ENCODE measurements around the gene SPHK2. TPM values are rescaled to one million over a fixed set of nuclear protein-coding genes. Genes with fewer than 3 reads are reported as not detected.
"Not testable (repeated sequence)": the region's sequence is repeated elsewhere in the genome, so short reads cannot be mapped to it uniquely, and the experiment has no call there.

Gene SPHK2
- total RNA-seq, 4 donors from 2014 or later: 41.8 to 185 (median 68.7) TPM

DNA sequence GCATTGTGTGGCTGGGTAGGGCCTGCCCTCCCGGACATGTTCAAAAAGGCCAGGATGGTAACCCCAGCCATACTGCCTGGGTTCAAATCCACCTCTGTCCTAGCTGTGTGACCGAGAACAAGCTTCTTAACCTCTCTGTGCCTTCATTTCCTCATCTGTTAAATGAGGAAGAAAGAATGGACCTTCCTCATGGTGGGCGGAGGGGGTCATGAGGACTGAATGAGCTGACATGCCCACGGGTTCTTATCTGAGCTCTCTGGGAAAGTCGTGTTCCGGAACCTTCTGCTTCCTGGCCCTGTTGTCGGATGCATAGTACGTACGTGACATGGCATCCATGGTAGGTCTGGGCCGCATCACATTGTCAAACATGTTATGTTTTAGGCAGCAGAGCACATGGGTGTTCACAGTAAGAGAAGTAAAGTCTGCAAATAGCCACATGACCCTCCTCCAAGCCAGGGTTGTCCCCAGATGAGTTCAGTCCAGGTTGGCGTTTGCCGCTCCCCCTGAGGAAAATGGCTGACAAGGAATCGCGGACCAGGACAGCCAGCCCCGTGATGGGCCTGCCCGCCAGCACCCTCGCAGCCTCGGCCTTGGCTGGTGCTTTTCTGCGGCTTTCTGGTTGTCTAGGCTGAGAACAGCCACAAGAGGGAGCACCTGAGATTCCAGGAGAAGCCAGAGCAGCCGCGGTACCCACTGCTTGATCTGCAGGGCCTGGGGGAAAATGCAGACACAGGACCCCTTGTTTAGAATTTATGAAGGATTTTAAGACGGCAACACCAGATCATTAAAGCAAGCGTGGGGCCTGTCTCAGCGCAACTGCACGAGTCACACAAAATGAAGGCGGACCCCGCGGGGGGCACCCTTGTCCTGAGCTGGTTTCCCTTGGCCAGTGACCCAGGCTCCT lies 55.9 kb downstream of the SPHK2 start:
- in situ Hi-C loops (cut with MboI; ENCODE audit: low pct_ligation_motif_present in 1 of 4, low pct_unique_long_range_greater_than_20kb in 1 of 4, low sequenced_read_pairs in 3 of 4): no loop called here
- peak overlapping the region in 1 of 4 donors; percentile 6 for H3K27ac ChIP-seq

DNA sequence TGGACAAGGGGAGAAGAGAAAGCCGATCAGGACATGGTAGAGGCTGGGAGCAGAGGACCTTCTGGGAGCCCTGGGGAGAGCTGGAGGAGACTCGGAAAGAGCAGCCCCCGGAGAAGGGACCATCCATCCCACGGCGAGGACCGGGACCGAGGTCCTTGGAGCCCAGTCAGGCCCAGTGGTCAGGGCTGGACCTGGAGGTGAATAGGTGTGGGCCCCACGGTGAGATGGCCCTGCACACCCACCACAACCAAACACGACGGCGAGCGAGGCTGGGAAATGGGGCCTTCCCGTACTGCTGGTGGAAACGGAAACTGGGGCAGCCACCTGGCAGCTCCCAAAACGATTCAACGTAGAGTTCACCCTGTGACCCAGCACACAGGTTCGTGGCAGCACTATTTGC lies 57.2 kb downstream of the SPHK2 start:
- Histone ChIP-seq H3K36me3 (no peaks in the 10 kb centered on the region), H3K27ac (peak overlapping the region; percentile 45 to 65 (median 58)), H3K27me3 (no peaks in the 10 kb centered on the region), H3K4me1 (peaks cover 5 to 26% (median 18%) of the 10 kb centered on the region in 4 donors), H3K9me3 (no peaks in the 10 kb centered on the region), H3K4me3 (no peak overlapping the region)
- intact Hi-C loops (cut with DNase I; ENCODE audit: low total_unique reads) (loop anchor here (10.0 kb wide), 1 partner anchor 68 kb away; the partner anchor contains the start of genes IZUMO1 and RASIP1), in situ Hi-C loops (cut with MboI; ENCODE audit: low pct_ligation_motif_present in 1 of 4, low pct_unique_long_range_greater_than_20kb in 1 of 4, low sequenced_read_pairs in 3 of 4) (no loop called here)
- 83% methylated on average over 3 to 17 of the region's 17 CpGs for WGBS, 2 donors (ENCODE audit: low coverage in 1 of 2)
- TF ChIP-seq POLR2AphosphoS5 (IDR thresholded peaks at IDR 0.05) (no peak), EP300 (IDR thresholded peaks at IDR 0.05; ENCODE audit: low read depth) (no peak), POLR2A (IDR thresholded peaks at IDR 0.05) (no peak)
- TF ChIP-seq, protein P1, sequence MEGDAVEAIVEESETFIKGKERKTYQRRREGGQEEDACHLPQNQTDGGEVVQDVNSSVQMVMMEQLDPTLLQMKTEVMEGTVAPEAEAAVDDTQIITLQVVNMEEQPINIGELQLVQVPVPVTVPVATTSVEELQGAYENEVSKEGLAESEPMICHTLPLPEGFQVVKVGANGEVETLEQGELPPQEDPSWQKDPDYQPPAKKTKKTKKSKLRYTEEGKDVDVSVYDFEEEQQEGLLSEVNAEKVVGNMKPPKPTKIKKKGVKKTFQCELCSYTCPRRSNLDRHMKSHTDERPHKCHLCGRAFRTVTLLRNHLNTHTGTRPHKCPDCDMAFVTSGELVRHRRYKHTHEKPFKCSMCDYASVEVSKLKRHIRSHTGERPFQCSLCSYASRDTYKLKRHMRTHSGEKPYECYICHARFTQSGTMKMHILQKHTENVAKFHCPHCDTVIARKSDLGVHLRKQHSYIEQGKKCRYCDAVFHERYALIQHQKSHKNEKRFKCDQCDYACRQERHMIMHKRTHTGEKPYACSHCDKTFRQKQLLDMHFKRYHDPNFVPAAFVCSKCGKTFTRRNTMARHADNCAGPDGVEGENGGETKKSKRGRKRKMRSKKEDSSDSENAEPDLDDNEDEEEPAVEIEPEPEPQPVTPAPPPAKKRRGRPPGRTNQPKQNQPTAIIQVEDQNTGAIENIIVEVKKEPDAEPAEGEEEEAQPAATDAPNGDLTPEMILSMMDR (IDR thresholded peaks at IDR 0.05): no peak
- no peak for DNase-seq

More for the DNA sequence above, 55.9 kb downstream of the SPHK2 start:
- Histone ChIP-seq H3K9me3 (no peaks in the 10 kb centered on the region), H3K36me3 (no peaks in the 10 kb centered on the region), H3K4me3 (no peak overlapping the region), H3K27me3 (no peaks in the 10 kb centered on the region), H3K4me1 (peaks cover 5 to 26% (median 18%) of the 10 kb centered on the region in 4 donors)
- TF ChIP-seq POLR2A (IDR thresholded peaks at IDR 0.05) (no peak), EP300 (IDR thresholded peaks at IDR 0.05; ENCODE audit: low read depth) (no peak), POLR2AphosphoS5 (IDR thresholded peaks at IDR 0.05) (peak in 1 of 3 donors; percentile 18)
- TF ChIP-seq, protein P1 (IDR thresholded peaks at IDR 0.05): peak; percentile 87 to 90 (median 88)
- WGBS, 2 donors (ENCODE audit: low coverage in 1 of 2): 0 to 40% methylated on average over 1 to 28 of the region's 28 CpGs
- DNase-seq: peak; percentile 86
- intact Hi-C loops (cut with DNase I; ENCODE audit: low total_unique reads): loop anchor here (10.0 kb wide), 1 partner anchor 70 kb away; the partner anchor contains the start of genes IZUMO1 and RASIP1

DNA sequence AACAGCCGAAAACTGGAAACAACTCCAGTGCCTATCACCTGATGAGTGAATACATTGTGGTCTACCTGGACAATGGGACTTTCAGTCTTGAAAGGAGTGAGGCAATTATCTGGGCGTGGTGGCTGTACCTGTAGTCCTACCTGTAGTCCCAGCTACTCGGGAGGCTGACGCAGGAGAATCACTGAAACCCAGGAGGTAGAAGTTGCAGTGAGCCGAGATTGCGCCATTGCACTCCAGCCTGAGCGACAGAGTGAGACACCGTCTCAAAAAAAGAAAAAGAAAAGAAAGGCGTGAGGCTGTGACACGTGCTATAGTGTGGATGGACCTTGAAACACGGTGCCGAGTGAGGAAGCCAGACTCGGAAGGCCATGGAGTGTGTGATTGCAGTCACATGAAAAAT lies 57.6 kb downstream of the SPHK2 start:
- no peak overlapping the region for H3K4me3 ChIP-seq
- in situ Hi-C loops (cut with MboI; ENCODE audit: low pct_ligation_motif_present in 1 of 4, low pct_unique_long_range_greater_than_20kb in 1 of 4, low sequenced_read_pairs in 3 of 4) (no loop called here), intact Hi-C loops (cut with DNase I; ENCODE audit: low total_unique reads) (loop anchor here (10.0 kb wide), 1 partner anchor 68 kb away; the partner anchor contains the start of genes IZUMO1 and RASIP1)
- WGBS, 2 donors (ENCODE audit: low coverage in 1 of 2): 51 to 67% methylated on average over 5 to 13 of the region's 13 CpGs
- H3K4me1 ChIP-seq: peaks cover 5 to 26% (median 18%) of the 10 kb centered on the region in 4 donors
- H3K27ac ChIP-seq: peak overlapping the region; percentile 45 to 65 (median 58)
- H3K36me3 ChIP-seq: no peaks in the 10 kb centered on the region
- TF ChIP-seq, protein P1 (IDR thresholded peaks at IDR 0.05): no peak
- TF ChIP-seq EP300 (IDR thresholded peaks at IDR 0.05; ENCODE audit: low read depth) (no peak), POLR2AphosphoS5 (IDR thresholded peaks at IDR 0.05) (peak in 2 of 3 donors; percentile 12 to 65), POLR2A (IDR thresholded peaks at IDR 0.05) (no peak)
- DNase-seq: peak; percentile 76
- H3K9me3 ChIP-seq: no peaks in the 10 kb centered on the region
- no peaks in the 10 kb centered on the region for H3K27me3 ChIP-seq

DNA sequence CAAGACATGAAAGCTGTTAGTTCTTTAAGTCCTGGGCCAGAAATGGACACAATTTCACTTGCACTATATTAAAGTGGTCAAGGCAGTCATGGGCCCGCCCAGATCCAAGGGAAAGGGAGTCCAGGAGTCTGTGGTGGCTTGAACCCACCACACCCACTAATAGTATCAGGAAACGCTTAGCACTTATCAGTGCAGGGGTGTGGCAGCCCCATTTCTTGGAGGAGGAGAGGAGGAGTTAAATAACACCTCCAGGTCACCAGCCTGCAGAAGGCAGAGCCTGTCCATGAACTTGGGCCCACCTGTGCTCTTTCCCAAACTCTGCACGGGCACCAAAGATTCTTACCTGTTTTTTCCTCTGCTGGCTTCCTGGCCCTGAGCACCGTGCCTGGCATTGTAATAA lies 58.9 kb downstream of the SPHK2 start:
- no peak overlapping the region for H3K4me3 ChIP-seq
- no peaks in the 10 kb centered on the region for H3K27me3 ChIP-seq
- no peaks in the 10 kb centered on the region for H3K36me3 ChIP-seq
- TF ChIP-seq POLR2AphosphoS5 (IDR thresholded peaks at IDR 0.05): peak in 1 of 3 donors; percentile 34
- no peak for TF ChIP-seq POLR2A (IDR thresholded peaks at IDR 0.05)
- peaks cover 5 to 26% (median 18%) of the 10 kb centered on the region in 4 donors for H3K4me1 ChIP-seq
- peak overlapping the region; percentile 52 to 65 (median 60) for H3K27ac ChIP-seq
- 42 to 80% methylated on average over 1 to 4 of the region's 4 CpGs for WGBS, 2 donors (ENCODE audit: low coverage in 1 of 2)
- intact Hi-C loops (cut with DNase I; ENCODE audit: low total_unique reads) (loop anchor here (10.0 kb wide), 1 partner anchor 67 kb away; the partner anchor contains the start of genes IZUMO1 and RASIP1), in situ Hi-C loops (cut with MboI; ENCODE audit: low pct_ligation_motif_present in 1 of 4, low pct_unique_long_range_greater_than_20kb in 1 of 4, low sequenced_read_pairs in 3 of 4) (no loop called here)
- peak; percentile 73 for DNase-seq
- no peaks in the 10 kb centered on the region for H3K9me3 ChIP-seq

DNA sequence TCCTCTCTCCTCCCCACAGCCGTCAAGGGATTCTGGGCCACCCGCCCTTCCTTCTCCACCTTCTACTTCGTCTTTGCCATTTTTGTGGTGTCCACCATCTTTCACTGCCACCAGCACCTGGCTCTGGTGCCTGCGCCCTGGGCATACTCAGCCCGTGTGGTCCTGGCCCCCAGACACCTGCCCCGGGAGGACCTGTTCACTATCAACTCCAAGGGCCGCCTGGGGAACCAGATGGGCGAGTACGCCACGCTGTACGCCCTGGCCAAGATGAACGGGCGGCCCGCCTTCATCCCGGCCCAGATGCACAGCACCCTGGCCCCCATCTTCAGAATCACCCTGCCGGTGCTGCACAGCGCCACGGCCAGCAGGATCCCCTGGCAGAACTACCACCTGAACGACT lies 60.7 kb downstream of the SPHK2 start:
- DNase-seq; H3K27ac ChIP-seq; H3K4me3 ChIP-seq; intact Hi-C loops (cut with DNase I; ENCODE audit: low total_unique reads); H3K9me3 ChIP-seq; H3K36me3 ChIP-seq; in situ Hi-C loops (cut with MboI; ENCODE audit: low pct_ligation_motif_present in 1 of 4, low pct_unique_long_range_greater_than_20kb in 1 of 4, low sequenced_read_pairs in 3 of 4); H3K27me3 ChIP-seq: not testable (repeated sequence)
- 89 to 92% methylated on average over 3 to 8 of the region's 19 CpGs for WGBS, 2 donors (ENCODE audit: low coverage in 1 of 2)
- peaks cover 5 to 32% (median 20%) of the 10 kb centered on the region in 4 donors for H3K4me1 ChIP-seq

Measured in transverse colon (tissue), 4 donors.